Measurements from ENCODE around the gene RNF13. TPM values are rescaled to one million over a fixed set of nuclear protein-coding genes. Genes with fewer than 3 reads are reported as not detected.

Gene RNF13
- total RNA-seq, 2 donors from 2014 or later = 51.9 to 84.0 TPM

DNA sequence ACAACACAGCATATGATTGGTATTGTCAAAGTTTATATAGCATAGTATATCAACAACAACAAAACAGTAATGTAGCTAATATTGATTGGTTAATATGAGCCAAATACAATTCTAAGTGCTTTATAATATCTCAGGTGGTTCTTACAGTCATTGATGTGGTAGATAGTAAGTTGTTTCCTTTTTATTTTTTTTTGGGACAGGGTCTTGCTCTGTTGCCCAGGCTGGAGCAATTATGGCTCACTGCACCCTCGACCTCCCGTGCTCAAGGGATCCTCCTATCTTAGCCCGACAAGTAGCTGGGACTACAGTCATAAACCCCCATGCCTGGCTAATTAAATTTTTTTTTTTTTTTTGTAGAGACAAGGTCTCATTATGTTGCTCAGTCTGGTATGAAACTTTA, 2.7 kb downstream of the RNF13 start:
- ATAC-seq (ENCODE audit: insufficient number of reproducible peaks, low FRiP score, low read depth) = no peak
- Histone ChIP-seq H3K4me1 (ENCODE audit: control insufficient read depth in 1 of 2, low read depth in 2 of 2) (peaks cover 20 to 41% of the 10 kb centered on the region in 2 donors), H3K27me3 (replicated peaks; ENCODE audit: insufficient read depth) (no peaks in the 10 kb centered on the region), H3K27ac (no peak overlapping the region), H3K4me3 (peak overlapping the region; percentile 83), H3K36me3 (no peaks in the 10 kb centered on the region), H3K9me3 (no peaks in the 10 kb centered on the region)
- no peak for DNase-seq (ENCODE audit: low spot score)
- TF ChIP-seq, protein P1, sequence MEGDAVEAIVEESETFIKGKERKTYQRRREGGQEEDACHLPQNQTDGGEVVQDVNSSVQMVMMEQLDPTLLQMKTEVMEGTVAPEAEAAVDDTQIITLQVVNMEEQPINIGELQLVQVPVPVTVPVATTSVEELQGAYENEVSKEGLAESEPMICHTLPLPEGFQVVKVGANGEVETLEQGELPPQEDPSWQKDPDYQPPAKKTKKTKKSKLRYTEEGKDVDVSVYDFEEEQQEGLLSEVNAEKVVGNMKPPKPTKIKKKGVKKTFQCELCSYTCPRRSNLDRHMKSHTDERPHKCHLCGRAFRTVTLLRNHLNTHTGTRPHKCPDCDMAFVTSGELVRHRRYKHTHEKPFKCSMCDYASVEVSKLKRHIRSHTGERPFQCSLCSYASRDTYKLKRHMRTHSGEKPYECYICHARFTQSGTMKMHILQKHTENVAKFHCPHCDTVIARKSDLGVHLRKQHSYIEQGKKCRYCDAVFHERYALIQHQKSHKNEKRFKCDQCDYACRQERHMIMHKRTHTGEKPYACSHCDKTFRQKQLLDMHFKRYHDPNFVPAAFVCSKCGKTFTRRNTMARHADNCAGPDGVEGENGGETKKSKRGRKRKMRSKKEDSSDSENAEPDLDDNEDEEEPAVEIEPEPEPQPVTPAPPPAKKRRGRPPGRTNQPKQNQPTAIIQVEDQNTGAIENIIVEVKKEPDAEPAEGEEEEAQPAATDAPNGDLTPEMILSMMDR (IDR thresholded peaks at IDR 0.05) = no peak

DNA sequence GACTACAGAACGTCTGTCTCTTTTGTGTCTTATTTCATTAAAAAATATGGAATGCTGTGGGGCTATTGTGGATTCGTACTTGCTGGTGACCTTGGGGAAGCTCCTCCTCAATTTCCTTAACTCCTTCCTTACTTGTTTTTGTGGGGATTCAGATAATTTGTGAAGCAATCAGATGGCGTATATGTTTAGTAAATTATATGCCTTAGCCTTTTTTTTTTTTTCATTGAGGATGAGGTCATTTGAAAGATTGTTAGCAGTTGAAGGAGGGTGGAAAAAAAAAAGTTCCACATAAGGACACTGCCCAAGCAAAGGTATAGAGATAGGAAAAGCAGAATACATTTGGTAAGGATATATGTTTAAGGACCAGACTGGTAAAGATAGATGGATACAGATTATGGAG, 3.3 kb downstream of the RNF13 start:
- Histone ChIP-seq H3K36me3 (no peaks in the 10 kb centered on the region), H3K9me3 (no peaks in the 10 kb centered on the region), H3K4me1 (ENCODE audit: control insufficient read depth in 1 of 2, low read depth in 2 of 2) (peaks cover 20 to 41% of the 10 kb centered on the region in 2 donors), H3K27ac (no peak overlapping the region), H3K4me3 (peak overlapping the region; percentile 83), H3K27me3 (replicated peaks; ENCODE audit: insufficient read depth) (no peaks in the 10 kb centered on the region)
- ATAC-seq (ENCODE audit: insufficient number of reproducible peaks, low FRiP score, low read depth) = no peak
- no peak for DNase-seq (ENCODE audit: low spot score)
- TF ChIP-seq, protein P1 (IDR thresholded peaks at IDR 0.05) = no peak

DNA sequence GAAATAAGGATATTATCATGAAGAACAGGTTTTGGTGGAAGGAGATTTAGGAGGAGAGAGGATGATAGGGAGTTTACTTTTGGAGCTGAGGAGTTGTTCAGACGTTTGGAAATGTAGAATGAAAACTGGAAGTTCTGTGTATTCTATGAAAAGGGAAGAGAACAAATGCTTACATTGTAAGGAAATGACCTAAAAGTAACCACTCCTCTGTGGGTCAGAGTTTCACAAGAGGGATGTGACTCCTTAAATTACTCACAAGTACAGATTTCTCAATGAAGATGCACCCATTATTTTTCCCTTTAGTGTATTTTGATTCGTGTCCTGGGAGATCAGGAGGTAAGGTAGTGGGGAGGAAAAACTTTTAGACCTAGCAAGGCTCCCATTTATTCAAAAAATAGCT, 4.0 kb downstream of the RNF13 start:
- H3K36me3 ChIP-seq = no peaks in the 10 kb centered on the region
- no peak for DNase-seq (ENCODE audit: low spot score)
- H3K27ac ChIP-seq = no peak overlapping the region
- TF ChIP-seq, protein P1 (IDR thresholded peaks at IDR 0.05) = no peak
- H3K4me3 ChIP-seq = no peak overlapping the region
- H3K4me1 ChIP-seq (ENCODE audit: control insufficient read depth in 1 of 2, low read depth in 2 of 2) = peaks cover 18 to 39% of the 10 kb centered on the region in 2 donors
- H3K27me3 ChIP-seq (replicated peaks; ENCODE audit: insufficient read depth) = no peaks in the 10 kb centered on the region
- no peak for ATAC-seq (ENCODE audit: insufficient number of reproducible peaks, low FRiP score, low read depth)
- H3K9me3 ChIP-seq = no peaks in the 10 kb centered on the region

DNA sequence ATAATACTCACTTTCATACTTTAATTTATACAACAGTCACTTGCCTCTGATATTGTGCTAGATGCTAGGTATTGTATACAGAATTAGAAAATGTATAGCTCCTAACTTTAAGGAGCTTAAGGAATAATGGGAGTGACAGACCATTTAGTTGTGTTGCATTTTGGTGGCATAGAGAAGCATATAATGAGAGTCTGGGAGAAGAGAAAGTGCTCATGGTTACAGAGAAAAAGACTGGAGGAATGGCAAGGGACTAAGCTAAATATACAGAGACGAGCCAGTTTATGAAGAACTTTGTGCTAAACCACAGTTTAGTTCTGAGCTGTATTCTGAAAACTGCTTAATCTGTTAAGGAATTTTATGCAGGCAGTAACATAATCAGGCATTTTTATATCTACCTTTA, 6.4 kb downstream of the RNF13 start:
- TF ChIP-seq, protein P1 (IDR thresholded peaks at IDR 0.05) = no peak
- Histone ChIP-seq H3K4me3 (no peak overlapping the region), H3K4me1 (ENCODE audit: control insufficient read depth in 1 of 2, low read depth in 2 of 2) (peaks cover 15 to 30% of the 10 kb centered on the region in 2 donors), H3K9me3 (no peaks in the 10 kb centered on the region), H3K36me3 (no peaks in the 10 kb centered on the region), H3K27ac (no peak overlapping the region), H3K27me3 (replicated peaks; ENCODE audit: insufficient read depth) (no peaks in the 10 kb centered on the region)
- no peak for ATAC-seq (ENCODE audit: insufficient number of reproducible peaks, low FRiP score, low read depth)
- DNase-seq (ENCODE audit: low spot score) = no peak

DNA sequence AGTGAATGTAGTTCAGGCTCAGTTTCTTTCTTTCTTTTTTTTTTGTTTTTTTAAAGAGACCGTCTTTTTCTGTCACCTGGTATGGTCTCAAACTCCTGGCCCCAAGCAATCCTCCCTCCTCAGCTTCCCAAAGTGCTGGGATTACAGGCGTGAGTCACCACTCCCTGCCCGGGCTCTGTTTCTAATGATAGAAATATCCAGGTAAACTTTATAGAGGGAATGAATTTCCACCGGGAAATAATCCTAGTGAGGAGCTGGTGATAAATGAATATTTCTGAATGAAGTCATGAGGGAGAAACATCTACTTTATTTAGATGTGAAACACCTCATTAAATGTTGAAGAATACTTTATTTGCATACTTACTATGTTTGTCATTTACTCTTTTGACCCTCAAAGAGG, 7.2 kb downstream of the RNF13 start:
- Histone ChIP-seq H3K9me3 (no peaks in the 10 kb centered on the region), H3K36me3 (no peaks in the 10 kb centered on the region), H3K4me1 (ENCODE audit: control insufficient read depth in 1 of 2, low read depth in 2 of 2) (peaks cover 8 to 23% of the 10 kb centered on the region in 2 donors), H3K27me3 (replicated peaks; ENCODE audit: insufficient read depth) (no peaks in the 10 kb centered on the region), H3K27ac (no peak overlapping the region), H3K4me3 (no peak overlapping the region)
- DNase-seq (ENCODE audit: low spot score) (no peak), ATAC-seq (ENCODE audit: insufficient number of reproducible peaks, low FRiP score, low read depth) (no peak)
- TF ChIP-seq, protein P1 (IDR thresholded peaks at IDR 0.05) = no peak
